ENCODE measurements around the gene FAM186B.

The FAM186B gene

DNA sequence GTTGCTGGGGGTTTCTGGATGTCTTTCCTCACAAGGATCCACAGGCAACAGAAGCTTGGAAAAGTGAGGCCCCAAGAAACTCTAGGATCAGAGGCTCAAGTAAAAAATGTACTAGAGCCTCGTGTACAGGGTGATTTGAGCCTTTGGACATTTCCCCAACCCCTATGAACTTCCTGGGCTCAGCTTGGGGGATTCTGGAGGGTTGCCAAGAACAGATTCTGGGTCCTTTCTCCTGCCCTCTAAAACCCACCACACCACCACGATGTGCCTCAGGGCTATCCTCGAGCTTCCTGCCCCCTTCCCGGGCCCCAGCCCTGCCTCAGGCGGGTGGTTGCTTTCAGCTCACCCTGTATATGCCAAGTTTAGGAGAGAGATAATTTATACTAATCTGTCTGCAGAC is 583 bp downstream of the FAM186B start:
- DNase-seq: no peak

DNA sequence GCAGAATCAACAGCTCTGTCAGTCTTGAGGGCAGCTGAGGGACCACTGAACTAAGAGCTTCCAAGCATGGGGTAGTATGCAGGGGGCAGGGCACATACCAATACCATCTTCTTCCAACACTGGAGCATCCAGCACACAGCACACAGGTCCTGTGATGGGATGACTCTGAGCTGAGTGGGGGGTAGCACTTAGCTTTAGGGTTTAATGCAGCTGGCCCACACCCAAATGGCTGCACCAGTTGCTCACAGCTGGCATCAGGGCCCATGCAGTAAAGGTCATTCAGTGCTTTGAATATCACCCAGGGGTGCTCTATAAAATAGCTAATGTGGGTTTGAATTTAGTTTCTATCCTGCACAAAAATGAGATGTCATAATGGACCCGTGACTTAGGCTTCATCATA is 1.7 kb downstream of the FAM186B start:
- no peak for DNase-seq

DNA sequence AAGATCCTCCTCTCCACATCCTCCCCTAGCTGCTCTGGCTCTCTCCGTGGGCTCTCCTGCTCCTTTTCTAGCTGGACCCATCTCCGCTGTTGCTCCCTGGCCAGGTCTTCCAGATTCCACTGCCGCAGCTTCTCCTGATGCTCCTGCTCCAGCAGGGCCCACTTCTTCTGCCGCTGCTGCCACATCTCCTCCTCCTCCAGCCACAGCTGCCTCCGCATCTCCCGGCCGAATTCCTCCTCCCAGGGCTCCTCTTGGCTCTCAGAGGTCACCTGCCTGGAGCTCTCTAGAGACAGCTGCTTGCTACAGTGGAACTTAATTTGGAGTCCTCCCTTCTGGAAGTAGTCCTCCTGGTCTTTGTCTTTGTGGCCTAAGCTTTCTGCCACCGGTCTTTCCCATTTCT is 5.5 kb downstream of the FAM186B start:
- no peak for DNase-seq

DNA sequence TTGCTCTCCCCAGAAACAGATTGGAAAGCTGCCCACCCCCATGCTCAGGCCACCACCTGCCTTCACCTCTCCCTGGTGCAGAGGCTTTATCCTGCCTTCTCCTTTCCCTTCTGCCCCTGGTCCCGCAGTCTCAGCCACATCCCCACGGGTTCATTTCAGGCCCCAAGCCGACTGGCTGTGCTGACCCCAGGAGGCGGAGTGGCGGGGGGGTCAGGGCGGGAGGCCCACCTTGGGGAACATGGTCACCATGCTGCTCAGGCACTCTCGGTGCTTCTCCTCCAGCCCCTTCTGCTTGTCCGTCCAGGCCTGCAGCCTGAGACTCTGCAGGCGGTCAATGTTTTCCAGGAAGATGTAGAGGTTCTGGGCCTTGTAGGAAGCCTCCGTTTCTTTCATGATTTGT is 6.9 kb downstream of the FAM186B start:
- no peak for DNase-seq

DNA sequence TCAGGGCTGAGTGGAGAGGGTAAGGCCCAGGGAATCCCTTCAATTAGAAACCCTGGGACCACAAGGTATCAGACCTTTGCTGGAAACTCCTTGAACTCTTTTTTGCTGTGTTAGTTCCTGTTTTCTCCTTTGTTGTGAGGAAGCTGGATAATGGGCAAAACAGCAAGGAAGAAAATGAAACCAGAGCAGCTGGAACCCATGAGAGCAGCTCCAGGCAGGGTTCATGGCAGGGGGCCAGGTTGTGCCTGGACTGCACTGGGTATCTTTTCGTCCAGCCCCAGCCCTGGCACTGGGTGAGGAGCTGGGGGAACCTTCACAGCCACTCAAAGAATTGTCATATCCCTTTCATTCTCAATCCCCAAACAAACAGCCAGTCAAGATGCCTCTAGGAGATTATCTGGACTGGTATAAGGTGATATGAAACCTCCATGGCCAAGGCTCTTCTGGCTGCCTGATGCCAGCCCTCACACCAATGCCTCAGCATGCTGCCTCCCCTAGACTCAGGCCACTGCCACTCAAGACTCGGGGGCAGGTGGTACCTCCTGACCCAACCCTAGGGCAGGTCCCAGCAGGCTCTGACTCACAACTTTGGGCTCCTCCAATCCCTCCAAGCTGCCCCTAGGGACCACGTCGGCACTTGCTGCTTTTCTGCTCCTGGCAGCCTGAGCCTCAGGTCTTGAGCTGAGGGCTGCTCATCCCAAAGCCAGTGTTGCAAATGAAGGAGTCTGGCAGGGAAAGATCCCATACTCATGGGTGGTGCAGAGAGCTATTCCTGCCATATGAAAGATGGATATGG is 16.5 kb downstream of the FAM186B start:
- DNase-seq: no peak

DNA sequence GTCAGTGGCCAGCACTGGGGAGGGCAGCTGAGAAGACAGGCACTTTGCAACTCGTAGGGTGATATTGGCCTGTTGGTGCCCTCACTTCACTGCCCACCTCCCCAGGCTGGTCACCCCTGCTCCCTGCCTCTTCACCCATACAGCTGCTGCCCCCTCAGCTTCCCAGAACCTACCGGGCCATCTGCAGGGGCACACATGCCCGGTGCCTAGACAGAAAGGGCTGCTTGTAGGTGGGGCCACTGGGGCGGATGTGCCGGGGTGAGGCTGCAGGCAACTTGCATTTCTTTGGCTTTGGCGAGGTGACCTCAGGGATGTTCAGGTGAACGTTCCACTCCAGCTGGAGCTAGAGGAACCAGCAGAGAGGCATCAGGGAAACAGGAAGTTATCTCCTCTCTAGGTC is 17.2 kb downstream of the FAM186B start:
- no peak for DNase-seq

DNA sequence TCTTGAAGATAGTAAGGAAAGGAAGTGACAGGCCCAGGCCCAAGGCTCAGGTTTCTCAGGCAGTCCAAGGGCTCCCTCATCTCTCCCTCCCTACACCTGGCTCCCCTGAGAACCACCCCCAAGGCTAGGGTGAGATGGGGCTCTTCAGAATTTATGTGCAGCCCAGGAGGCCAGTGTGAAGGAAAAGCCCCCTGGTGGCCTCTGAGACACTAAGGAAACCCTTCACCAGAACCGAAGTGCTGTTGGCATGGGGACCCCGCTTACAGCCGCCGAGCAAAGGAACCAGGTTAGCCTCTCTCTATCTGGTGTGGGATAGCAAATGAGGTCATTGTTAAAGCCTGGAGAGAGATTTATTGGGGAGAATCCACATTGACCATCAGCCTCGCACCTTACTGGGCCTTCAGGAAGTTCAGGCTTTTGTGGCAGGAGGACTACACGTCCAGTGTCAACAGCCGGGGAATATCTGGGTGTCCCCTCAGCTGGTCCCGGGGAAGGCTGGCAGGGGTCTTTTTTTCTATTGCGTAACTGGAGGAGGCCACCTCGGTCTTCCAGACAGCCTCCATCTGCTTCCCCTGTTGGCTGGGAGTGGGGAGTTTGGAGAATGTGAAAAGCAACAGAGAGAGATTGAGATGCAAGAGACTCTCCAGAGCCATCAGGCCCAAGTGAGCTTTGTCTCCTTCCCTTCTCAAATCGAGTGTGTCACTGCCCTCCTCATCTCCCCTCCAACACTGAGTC is 18.1 kb downstream of the FAM186B start:
- DNase-seq: no peak

DNA sequence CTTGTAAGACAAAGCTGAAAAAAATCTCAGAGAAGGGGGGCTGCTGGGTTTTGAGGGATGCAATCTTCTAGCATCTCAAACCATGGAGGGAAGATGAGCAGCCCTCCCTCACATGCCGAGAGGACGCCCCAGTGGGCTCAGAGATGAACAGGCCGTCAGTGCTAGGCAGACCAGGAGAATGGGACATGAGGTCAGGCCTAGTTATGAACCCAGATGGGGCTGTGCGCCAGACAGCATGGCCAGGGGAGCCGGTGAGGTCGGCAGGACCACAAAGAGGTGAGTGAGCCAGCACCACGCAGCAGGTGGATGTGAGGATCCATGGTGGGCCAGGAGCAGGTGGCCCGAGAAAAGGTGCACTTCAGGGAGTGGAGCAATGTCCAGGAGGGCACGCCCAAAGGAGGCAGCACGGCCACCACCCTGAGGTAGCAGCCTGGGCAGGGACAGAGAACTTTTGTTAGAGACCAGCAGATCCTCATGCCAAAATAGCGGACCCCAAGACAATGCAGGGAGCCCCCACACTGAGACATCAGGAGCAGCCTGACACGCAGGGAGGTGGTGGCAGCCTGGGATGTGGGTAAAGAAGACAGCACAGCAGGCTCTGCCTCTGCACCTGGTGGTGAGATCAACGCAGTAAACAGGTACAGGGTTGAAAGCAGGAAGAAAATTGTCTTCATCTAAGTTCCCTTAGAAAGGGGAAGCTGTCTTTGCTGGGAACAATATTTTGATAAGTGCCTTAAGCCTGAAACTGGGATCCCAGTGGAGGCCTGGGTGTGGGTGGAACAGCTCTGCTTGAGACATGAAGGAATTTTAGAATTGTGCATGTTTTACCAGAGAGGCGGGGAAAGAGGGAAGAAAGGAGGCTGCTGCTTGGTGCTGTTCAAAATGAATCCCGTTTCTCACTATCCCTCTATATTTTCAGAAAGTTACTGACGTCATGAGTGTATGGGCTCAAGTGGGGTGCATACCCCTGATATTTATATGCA is 19.7 kb downstream of the FAM186B start:
- no peak for DNase-seq

DNA sequence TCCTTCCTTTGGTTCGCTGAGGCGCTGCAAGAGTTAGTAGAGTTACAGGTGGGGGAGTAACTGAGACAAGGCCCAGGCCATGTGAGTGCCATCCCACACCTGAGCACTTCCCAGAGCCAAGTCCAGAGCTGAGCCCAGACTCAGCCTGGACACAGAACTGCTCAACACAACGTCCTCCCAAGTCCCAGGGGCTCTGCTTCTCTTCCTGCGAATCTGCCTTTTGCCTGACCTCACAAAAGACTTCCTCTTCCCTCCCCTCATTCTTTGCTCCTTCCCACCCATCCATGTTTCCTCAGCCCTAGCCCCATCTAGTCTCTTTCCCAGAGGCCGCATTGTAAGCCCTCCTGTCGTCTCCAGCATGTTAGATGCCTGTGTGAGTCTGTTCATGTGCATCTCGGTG is 20.8 kb downstream of the FAM186B start:
- no peak for DNase-seq

DNA sequence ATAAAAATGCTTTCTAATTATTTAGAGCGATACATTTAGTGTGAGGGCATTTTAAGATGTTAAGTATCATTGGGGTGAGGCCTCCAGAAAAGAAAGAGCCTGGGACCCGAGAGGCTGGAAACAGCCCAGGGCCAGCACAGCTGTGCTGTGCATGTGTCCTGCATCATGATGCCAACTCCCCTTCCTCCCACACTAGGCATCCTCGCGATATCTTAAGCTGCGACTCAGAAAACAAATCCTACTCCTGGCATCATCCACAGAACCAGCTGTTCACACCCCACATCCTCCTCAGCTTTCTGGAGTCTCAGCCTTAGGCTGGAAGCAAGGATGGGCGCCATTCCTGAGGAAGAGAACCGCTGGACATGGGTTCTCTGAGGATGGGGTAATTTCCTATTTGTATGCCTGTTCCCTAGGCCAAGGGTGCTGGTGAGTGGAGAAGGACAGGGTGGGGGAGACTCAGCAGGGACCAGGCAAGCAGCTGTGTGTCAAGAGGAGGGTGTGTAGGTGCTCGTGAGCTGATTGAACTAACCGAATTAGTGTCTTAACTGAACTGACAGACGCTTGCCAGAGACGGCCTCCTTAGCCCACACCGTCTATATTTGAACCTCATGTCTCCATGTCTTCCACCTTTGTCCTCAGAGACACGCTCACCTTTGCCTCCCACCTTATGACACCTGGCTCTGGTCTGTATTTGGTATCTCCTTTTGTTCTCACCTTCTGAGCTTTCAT is 21.9 kb downstream of the FAM186B start:
- peak; percentile 43 for DNase-seq

DNA sequence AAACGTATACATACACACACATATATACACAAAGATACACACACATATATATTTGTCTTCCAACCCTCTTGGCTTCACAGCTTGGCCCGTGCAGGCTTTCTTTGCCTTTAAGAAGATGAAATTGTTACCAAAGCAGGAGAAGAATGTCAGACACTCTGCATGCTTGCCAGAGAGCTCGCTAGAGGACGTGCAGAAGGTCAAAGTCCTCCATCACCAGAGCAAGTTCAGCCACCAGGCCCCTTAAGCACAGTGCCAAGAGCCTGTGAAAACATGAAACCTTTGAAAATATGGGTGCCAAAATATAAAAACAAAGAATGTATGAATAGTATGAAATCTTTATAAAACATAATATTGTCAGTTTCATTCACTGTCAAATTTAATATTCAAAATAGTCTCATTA is 22.6 kb downstream of the FAM186B start:
- DNase-seq: no peak

DNA sequence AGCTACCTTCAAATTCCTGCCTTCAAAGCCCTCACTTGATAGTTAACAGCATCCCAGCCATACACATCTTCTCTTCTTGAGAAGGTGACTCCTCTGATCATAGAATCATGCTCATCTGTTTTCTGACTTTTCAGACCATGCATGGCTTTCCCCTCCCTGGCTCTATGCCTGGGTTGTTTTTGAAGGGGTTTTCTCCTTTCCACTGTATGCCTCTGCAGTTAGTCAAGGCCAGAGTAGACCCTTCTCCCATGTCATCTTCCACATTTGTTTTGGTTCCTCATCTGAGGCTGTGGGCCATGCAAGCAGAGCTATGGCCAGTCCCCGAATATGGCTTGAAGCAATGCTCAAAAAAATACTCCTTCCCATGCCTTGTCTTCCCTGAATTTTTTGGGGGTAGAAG is 23.2 kb downstream of the FAM186B start:
- DNase-seq: no peak

DNA sequence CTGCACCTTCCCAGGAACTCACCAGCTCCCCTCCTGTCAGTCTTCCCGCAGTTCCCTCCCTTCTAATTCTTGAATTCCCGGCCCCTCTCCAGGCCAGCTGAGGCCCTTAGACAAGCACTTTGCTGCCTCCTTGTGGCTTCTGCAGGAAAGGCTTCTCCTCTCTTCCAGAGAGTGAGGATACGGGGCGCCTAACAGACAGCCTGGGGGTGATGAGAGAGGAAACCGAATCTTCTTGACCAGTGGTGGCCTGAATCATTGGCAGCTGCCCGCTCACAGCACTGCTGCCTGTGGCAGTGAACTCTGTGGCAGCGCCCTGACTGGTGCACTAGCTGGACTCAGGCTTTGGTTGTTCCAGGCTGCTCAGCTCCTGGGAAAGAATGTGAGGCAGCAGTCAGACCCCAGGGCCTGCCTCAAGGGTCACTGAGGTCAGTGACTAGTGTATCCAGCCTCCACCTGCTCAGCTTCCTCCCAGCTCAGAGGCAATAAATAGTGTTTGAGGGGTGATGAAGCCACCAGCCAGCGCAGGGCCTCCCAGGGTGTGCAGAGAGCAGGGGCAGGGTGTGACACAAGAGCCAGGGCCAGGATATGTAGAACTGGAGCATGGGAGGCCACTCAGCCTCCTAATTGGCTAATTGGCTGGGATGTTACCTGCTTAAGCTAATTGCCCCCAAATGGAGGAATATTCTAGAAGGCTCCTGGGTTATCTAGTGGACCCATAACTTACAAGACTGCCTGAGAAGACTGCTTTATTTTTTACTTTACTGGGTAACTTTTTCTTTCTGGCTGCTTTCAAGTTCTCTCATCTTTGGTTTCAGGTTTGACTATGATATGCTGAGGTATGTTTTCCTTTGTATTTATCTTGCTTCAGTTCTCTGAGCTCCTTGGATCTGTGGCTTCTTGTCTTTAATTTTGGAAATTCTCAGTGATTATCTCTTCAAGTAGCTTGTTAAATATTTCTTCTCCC is 24.6 kb downstream of the FAM186B start:
- peak; percentile 19 for DNase-seq

DNA sequence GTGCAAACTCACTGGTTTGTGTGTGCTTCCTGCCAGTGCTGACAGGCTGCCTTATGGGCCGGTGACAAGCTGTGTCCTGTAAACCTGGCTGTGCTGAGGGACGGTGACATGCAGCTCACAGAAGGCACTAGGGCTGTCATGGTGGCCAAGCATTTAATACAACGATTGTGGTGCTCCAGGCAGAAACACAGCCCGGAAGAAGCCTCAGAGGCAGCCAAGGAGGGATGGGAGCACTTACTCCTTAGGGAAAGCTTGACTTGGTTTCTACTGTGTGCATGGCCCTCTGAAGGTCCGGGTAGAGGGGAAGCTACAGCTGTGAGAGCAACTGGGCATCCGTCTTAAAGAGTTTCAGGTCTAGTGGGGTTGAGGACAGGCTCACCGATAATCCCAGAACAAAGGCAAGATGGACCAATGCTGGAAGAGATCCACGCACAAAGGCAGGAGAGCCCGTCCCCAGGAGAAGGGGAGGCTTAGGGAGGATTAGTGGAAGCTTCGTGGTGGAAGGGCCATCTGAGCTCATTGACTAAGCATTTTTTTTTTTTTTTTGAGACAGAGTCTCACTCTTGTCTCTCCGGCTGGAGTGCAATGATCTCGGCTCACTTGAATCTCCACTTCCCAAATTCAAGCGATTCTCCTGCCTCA is 26.8 kb downstream of the FAM186B start:
- no peak for DNase-seq

DNA sequence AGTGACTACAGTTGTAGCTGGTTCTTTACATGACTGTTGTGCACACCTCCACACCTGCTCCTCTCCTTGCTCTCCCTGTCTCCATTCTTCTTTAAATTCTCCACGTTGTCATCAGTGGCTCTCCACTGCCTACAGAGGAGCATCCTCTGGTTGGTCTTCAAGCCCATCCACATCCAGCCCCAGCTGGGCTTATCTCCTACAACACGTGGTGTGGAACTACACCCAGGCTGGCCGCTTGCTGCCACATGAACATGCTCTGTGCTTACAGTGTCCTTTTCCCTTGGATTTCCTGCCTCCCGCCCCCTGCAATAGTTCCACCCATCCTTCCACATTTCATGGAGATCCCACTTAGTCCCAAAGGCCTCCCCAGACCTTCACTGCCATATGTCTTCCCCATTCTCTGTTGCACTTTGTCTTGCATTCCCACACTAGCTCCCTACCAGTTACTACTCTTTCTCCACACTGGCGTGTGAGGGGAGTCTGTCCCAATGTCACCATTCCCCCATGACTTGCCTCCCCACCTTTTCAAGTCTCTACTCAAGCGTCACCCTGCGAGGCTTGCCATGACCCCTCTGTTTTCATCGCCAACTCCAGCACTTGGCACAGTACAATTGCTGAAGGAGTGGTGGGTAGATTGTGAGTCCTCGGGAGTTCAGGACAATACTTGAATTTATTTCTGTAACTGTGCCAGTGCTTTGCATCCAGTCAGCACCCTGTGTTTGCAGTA is 27.7 kb downstream of the FAM186B start:
- no peak for DNase-seq

DNA sequence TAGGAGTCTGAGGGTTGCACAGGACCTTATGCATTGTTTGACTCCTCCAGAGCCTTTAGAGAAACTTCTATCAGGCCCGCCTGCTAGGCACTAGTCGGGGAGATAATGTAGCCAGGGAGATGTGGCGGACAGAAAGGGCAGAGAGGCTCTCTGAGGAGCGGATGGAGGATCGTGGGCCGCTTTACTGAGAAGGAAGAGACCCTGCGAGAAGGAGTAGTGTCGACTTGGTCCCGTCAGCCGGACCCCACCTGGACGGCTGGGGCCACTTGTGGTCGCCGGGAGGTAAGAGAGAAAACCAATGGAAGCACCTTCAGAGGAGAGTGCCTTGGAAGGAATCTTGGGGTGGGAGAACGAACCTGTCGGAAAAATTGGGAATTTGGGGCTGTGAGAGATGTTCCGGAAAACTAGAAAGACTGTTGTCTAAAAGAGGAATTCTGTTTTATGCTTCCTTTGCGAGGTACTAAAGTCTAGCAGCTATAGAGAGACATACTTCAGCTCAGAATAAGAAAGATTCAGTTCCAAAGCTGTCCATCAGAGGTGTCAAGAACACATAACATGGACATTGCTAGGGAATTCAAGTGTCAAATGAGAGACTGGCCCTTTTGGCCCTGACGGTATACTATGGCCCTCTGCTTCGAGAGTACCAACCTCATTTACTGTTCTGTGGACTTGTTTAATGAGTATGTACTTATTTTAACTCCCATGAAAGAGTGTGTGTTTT is 36.8 kb downstream of the FAM186B start:
- no peak for DNase-seq

DNA sequence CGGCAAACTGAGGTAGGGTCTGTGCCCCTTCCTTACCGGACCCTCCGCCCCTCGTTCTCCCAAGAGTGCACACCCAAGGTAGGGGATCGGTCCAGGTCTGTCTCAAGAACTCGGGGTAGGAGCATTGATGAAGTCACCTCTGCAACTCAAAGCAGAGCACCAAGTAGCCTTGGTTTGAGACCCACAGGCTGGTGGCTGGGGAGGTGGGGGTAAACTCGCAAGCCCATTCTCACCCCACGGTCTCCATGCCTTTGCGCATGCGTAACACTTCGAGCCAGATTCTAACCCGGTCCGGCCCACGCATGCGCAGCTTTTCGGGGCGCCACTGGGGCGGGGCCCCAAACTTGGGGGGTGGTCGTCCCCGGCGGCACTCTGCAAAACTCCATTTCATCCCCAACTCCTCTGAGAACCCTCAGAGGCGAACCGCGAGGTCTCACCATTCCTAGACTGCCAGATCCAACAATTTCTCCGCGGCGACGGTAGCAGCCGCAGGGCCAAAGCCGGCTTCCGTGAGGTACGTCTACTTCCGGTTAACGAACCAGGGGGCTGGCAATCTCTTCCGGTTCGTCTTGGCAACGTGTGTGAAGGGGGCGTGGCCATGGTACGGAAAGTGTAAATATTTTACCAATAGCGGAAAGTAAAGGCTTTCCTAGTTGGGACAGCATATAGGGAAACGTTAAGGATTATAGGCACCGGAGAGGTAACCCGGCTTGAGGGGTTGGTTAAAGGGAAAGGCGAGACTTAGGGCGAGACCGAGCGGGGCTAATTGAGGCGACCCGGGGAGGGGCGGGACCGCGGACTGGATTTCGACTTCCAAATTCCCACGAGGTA is 37.6 kb downstream of the FAM186B start, which contains the start of gene MCRS1:
Gene MCRS1 (minus strand): TSS at position 532 of the 831 bp plus-strand sequence. CDS start 1,411 bp downstream, outside the sequence.
- DNase-seq: peak; percentile 65

DNA sequence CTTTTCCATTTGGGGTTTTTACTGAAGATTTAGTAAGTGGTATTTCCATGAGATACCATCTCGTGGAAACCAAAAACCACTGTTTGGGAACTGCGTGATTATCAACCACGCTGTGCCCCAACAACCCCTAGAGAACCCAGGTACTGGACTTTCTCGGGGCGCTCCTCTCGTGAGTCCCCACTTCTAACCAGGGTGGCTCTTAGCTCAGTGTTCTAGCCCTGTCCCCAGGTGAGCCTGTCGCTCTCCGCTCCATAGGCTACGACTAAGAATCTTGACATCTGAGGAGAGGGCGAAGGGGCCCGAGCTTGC is 38.2 kb downstream of the FAM186B start:
- no peak for DNase-seq

DNA sequence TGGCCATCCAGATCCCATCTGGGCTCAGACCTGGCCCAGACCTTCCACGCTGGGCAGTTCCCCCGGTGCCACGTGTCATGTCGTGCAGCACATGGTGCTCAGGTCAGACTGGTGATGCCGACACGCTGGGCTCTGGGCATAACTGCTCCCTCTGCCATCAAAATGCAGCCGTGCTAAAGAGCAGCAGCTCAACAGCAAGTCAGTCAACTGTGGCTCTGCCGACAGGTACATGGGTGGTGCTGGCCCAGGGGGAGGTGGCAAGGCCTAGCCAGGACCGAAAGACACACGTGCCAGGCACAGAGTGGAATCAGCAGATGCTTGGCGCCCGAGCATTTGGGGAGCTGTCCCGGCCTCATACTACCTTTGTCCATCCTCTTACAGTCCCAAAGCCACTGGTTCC is 39.1 kb downstream of the FAM186B start:
- DNase-seq: no peak

Measured in NCI-H446 treated with DMSO at 0.1 percent for 48 hours (cell line).